ENCODE measurements around the gene KCNH5. TPM values are rescaled to one million over a fixed set of nuclear protein-coding genes. Genes with fewer than 3 reads are reported as not detected.
"Not testable (repeated sequence)": the region's sequence is repeated elsewhere in the genome, so short reads cannot be mapped to it uniquely, and the experiment has no call there.

Gene KCNH5
- total RNA-seq, 2 donors from 2014 or later, result not detected

GRCh38 chr14:62746881-62747280 is 298.4 kb downstream of the KCNH5 start:
- not testable (repeated sequence) for H3K27me3 Mint-ChIP-seq (ENCODE audit: low read depth); H3K4me1 Mint-ChIP-seq (ENCODE audit: low read depth); ATAC-seq (replicated peaks in 1 of 2)

GRCh38 chr14:62745496-62745895 is 299.8 kb downstream of the KCNH5 start:
- no peak for ATAC-seq (replicated peaks in 1 of 2)
- H3K27ac Mint-ChIP-seq, result no peak overlapping the region
- no peaks in the 10 kb centered on the region for H3K36me3 Mint-ChIP-seq (ENCODE audit: insufficient read depth in 2 of 2)
- H3K4me3 Mint-ChIP-seq, result no peak overlapping the region
- no peak for DNase-seq
- no peaks in the 10 kb centered on the region for H3K4me1 Mint-ChIP-seq (ENCODE audit: low read depth)
- H3K9me3 Mint-ChIP-seq, result no peaks in the 10 kb centered on the region
- no peaks in the 10 kb centered on the region for H3K27me3 Mint-ChIP-seq (ENCODE audit: low read depth)

More at GRCh38 chr14:62746881-62747280, 298.4 kb downstream of the KCNH5 start:
- DNase-seq; H3K4me3 Mint-ChIP-seq; H3K27ac Mint-ChIP-seq; H3K9me3 Mint-ChIP-seq; H3K36me3 Mint-ChIP-seq (ENCODE audit: insufficient read depth in 2 of 2): not testable (repeated sequence)

DNA sequence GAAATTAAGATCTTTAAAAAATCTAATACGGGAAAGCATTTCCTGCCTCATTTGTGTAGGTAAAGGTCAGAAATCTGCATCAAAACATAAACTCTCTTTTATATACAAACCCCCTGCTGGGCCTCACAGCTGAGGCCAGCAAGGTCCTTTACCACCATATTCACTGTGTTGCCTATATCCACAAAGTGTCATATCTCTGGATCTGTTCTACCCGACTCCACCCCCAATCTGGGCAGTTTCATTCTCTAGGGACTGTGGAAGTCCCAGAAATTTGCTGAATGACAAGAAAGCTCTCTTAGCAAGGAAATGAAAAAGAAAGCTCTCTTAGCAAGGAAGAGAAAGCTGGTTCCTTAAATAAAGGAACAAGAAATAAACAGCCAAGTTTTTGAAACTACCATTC is 301.7 kb downstream of the KCNH5 start:
- no peaks in the 10 kb centered on the region for H3K9me3 Mint-ChIP-seq
- ATAC-seq (replicated peaks in 1 of 2), result no peak
- no peaks in the 10 kb centered on the region for H3K36me3 Mint-ChIP-seq (ENCODE audit: insufficient read depth in 2 of 2)
- no peaks in the 10 kb centered on the region for H3K4me1 Mint-ChIP-seq (ENCODE audit: low read depth)
- no peak overlapping the region for H3K27ac Mint-ChIP-seq
- H3K4me3 Mint-ChIP-seq, result no peak overlapping the region
- H3K27me3 Mint-ChIP-seq (ENCODE audit: low read depth), result no peaks in the 10 kb centered on the region
- DNase-seq, result no peak

DNA sequence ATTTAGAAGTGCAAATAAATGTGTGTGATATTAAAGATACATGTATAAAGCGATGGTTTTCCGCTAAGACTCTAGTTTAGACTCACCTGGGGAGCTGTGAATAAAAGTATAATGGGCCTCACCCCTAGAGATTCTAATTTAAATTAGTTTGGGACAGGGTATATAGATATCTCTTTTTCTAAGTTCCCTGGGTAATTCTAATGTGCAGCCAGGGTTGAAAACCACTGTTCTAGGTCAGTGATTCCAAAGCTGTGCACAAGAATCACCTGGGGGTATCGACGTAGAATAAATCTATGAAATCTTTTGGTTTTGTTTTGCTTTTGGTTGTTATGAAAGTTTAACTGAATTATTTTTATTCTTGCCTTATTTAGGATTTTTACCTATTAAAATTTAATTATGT is 302.1 kb downstream of the KCNH5 start:
- ATAC-seq (replicated peaks in 1 of 2) (no peak), DNase-seq (no peak)
- H3K27me3 Mint-ChIP-seq (ENCODE audit: low read depth), result no peaks in the 10 kb centered on the region
- H3K36me3 Mint-ChIP-seq (ENCODE audit: insufficient read depth in 2 of 2), result no peaks in the 10 kb centered on the region
- no peaks in the 10 kb centered on the region for H3K4me1 Mint-ChIP-seq (ENCODE audit: low read depth)
- H3K27ac Mint-ChIP-seq, result no peak overlapping the region
- H3K4me3 Mint-ChIP-seq, result no peak overlapping the region
- no peaks in the 10 kb centered on the region for H3K9me3 Mint-ChIP-seq

- DNase-seq (no peak), ATAC-seq (replicated peaks in 1 of 2) (no peak)
- Mint-ChIP-seq H3K36me3 (ENCODE audit: insufficient read depth in 2 of 2) (no peaks in the 10 kb centered on the region), H3K27me3 (ENCODE audit: low read depth) (no peaks in the 10 kb centered on the region), H3K4me1 (ENCODE audit: low read depth) (no peaks in the 10 kb centered on the region), H3K27ac (no peak overlapping the region), H3K9me3 (peaks cover 0 to 1% of the 10 kb centered on the region in 2 donors), H3K4me3 (no peak overlapping the region)
Measured at GRCh38 chr14:62739647-62740046, 305.6 kb downstream of the KCNH5 start.

- Mint-ChIP-seq H3K36me3 (ENCODE audit: insufficient read depth in 2 of 2) (no peaks in the 10 kb centered on the region), H3K9me3 (peaks cover 0 to 6% of the 10 kb centered on the region in 2 donors), H3K4me1 (ENCODE audit: low read depth) (no peaks in the 10 kb centered on the region), H3K4me3 (no peak overlapping the region), H3K27ac (no peak overlapping the region), H3K27me3 (ENCODE audit: low read depth) (no peaks in the 10 kb centered on the region)
- DNase-seq, result no peak
- ATAC-seq (replicated peaks in 1 of 2), result no peak
Measured at GRCh38 chr14:62736048-62737043, 308.9 kb downstream of the KCNH5 start.

DNA sequence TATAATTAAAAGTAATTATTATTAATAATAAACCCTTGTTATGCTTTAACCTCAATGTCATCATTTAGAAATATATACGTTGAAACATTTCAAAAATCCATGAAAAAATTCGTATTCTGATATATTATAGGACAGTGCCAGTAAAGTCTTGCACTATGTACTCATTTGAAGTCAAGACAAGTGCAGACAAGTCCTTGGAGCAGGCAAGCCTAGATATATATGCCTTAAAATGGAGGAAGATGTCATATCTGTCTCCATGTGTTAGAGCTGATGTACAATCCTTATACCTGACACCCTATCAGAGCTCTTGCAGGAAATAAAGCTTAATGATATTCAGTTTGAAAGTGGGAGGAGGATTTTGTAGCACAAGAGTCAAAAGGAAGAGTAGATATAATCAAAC is 310.4 kb downstream of the KCNH5 start:
- Mint-ChIP-seq H3K9me3 (peaks cover 0 to 6% of the 10 kb centered on the region in 2 donors), H3K4me1 (ENCODE audit: low read depth) (no peaks in the 10 kb centered on the region), H3K27me3 (ENCODE audit: low read depth) (no peaks in the 10 kb centered on the region), H3K4me3 (no peak overlapping the region), H3K27ac (no peak overlapping the region), H3K36me3 (ENCODE audit: insufficient read depth in 2 of 2) (no peaks in the 10 kb centered on the region)
- DNase-seq, result no peak
- ATAC-seq (replicated peaks in 1 of 2), result no peak

DNA sequence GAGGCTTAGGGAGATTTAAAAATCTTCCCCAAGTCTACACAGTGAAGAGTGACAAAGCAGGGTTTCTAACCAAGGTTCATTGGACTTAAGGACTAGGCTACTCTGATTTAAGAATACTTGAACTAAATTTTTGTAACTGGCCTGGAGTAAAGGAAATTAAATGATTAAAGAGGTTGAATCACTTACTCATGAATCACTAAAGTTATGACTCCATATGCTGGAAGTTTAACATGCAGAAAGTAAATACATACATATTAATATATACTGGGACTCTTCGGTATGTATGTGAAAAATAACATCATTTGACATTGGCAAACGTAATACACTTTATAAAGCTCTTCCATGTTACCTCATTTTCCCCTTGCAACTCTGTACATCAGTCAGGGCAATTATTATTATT is 322.9 kb downstream of the KCNH5 start:
- Mint-ChIP-seq H3K4me3 (no peak overlapping the region), H3K27ac (no peak overlapping the region), H3K9me3 (peaks cover 7% of the 10 kb centered on the region in 2 donors), H3K4me1 (ENCODE audit: low read depth) (no peaks in the 10 kb centered on the region), H3K27me3 (ENCODE audit: low read depth) (no peaks in the 10 kb centered on the region), H3K36me3 (ENCODE audit: insufficient read depth in 2 of 2) (no peaks in the 10 kb centered on the region)
- DNase-seq, result no peak
- no peak for ATAC-seq (replicated peaks in 1 of 2)

DNA sequence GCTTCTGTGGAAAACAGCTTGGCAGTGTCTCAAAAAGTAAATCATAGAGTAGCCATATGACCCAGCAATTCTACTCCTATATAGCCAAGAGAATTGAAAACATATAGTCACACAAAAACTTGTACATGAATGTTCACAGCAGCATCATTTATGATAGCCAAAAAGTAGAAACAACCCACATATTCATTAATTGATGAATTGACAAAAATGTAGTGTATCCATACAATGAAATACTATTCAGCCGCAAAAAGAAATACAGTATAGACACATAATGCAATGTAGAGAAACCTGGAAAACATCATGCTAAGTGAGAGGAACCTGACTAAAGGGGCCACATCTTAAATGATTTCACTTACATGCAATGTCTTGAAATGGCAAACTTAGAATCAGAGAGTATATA is 326.6 kb downstream of the KCNH5 start:
- Mint-ChIP-seq H3K4me3 (no peak overlapping the region), H3K9me3 (peaks cover 7 to 10% of the 10 kb centered on the region in 2 donors), H3K36me3 (ENCODE audit: insufficient read depth in 2 of 2) (no peaks in the 10 kb centered on the region), H3K27me3 (ENCODE audit: low read depth) (no peaks in the 10 kb centered on the region), H3K4me1 (ENCODE audit: low read depth) (no peaks in the 10 kb centered on the region), H3K27ac (no peak overlapping the region)
- DNase-seq (no peak), ATAC-seq (replicated peaks in 1 of 2) (no peak)

DNA sequence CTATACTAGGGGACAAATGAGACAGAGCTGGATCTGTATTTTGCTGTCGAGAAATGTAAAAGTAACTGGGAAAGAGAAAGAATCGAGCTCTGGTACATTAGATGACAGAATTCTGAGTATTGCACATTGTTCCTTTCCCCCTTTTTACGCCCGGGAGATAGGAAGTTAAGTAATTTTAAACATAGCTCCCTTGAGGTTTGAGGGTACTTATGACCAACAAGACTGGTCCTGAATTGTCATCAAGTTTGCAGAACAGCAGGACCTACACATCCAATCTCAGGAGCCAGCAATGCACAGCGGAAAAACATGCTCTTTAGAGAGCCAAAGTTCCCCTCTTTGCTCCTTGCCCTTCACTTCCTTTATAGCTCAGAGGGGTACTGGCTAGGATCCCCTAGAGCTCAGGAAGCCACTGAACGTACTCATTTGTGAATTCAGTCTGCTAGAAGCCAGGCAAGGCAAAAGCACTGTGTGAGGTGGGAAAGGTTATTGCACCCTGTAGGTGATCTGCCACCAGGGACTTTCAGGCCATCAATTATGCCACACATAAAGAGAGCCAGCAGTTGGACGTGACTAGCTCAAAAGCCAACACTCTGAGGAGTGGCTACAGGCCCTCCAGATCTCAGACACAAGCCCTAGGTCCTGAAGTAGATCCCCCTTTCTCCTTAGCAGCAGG is 333.8 kb downstream of the KCNH5 start:
- DNase-seq (no peak), ATAC-seq (replicated peaks in 1 of 2) (no peak)
- Mint-ChIP-seq H3K27me3 (ENCODE audit: low read depth) (no peaks in the 10 kb centered on the region), H3K4me1 (ENCODE audit: low read depth) (no peaks in the 10 kb centered on the region), H3K4me3 (no peak overlapping the region), H3K27ac (no peak overlapping the region), H3K36me3 (ENCODE audit: insufficient read depth in 2 of 2) (no peaks in the 10 kb centered on the region), H3K9me3 (peaks cover 2% of the 10 kb centered on the region in 2 donors)

DNA sequence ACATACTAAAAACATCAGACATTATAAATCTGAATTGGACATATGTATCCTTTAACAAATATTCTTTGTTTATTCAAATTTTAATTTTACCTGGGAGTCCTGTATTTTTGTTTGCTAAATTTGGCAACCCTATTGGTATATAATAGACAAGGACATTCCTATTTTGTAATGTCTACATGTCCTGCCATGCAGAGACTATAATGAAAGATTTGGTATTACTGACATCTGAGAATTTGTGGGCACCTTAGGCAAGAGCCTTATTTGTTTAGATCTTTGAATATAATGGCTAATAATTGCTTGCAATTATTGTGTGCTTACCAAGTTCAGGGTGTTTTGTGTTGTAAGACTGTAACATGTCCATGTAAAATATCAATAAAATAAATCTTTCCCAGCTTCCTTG is 334.4 kb downstream of the KCNH5 start:
- H3K36me3 Mint-ChIP-seq (ENCODE audit: insufficient read depth in 2 of 2), result no peaks in the 10 kb centered on the region

GRCh38 chr14:62709773-62710172 is 335.5 kb downstream of the KCNH5 start:
- Mint-ChIP-seq H3K27ac (no peak overlapping the region), H3K9me3 (peaks cover 0 to 2% of the 10 kb centered on the region in 2 donors), H3K36me3 (ENCODE audit: insufficient read depth in 2 of 2) (no peaks in the 10 kb centered on the region), H3K27me3 (ENCODE audit: low read depth) (no peaks in the 10 kb centered on the region), H3K4me3 (no peak overlapping the region), H3K4me1 (ENCODE audit: low read depth) (no peaks in the 10 kb centered on the region)
- ATAC-seq (replicated peaks in 1 of 2), result no peak
- no peak for DNase-seq

More for the DNA sequence above, 334.4 kb downstream of the KCNH5 start:
- no peak for ATAC-seq (replicated peaks in 1 of 2)
- H3K9me3 Mint-ChIP-seq, result peaks cover 0 to 2% of the 10 kb centered on the region in 2 donors
- H3K4me1 Mint-ChIP-seq (ENCODE audit: low read depth), result no peaks in the 10 kb centered on the region
- H3K27me3 Mint-ChIP-seq (ENCODE audit: low read depth), result no peaks in the 10 kb centered on the region
- H3K4me3 Mint-ChIP-seq, result no peak overlapping the region
- no peak overlapping the region for H3K27ac Mint-ChIP-seq
- no peak for DNase-seq

GRCh38 chr14:62706217-62706616 is 339.0 kb downstream of the KCNH5 start:
- H3K4me1 Mint-ChIP-seq (ENCODE audit: low read depth), result no peaks in the 10 kb centered on the region
- ATAC-seq (replicated peaks in 1 of 2) (no peak), DNase-seq (no peak)
- H3K27me3 Mint-ChIP-seq (ENCODE audit: low read depth), result no peaks in the 10 kb centered on the region
- H3K36me3 Mint-ChIP-seq (ENCODE audit: insufficient read depth in 2 of 2), result no peaks in the 10 kb centered on the region
- no peaks in the 10 kb centered on the region for H3K9me3 Mint-ChIP-seq
- no peak overlapping the region for H3K27ac Mint-ChIP-seq
- H3K4me3 Mint-ChIP-seq, result no peak overlapping the region

Measured in activated T-cell treated with anti-CD3 and anti-CD28 coated beads, Interleukin-2, amount 50 U/mL, for 72 hours (primary cell).